VCaP (cell line): ENCODE data around the gene RSBN1.

Experiments
- H3K27ac ChIP-seq: fragments of 450-650 bp; 2 replicates; pipeline ENCODE4 v1.5.1; 2017
- TF ChIP-seq, protein P1 (sequence below): fragments of 450-650 bp; conservative IDR thresholded peaks from 2 replicates; pipeline ENCODE4 v1.5.1; 2017; ENCODE audit warnings: mild to moderate bottlenecking, moderate library complexity

RSBN1 gene

DNA sequence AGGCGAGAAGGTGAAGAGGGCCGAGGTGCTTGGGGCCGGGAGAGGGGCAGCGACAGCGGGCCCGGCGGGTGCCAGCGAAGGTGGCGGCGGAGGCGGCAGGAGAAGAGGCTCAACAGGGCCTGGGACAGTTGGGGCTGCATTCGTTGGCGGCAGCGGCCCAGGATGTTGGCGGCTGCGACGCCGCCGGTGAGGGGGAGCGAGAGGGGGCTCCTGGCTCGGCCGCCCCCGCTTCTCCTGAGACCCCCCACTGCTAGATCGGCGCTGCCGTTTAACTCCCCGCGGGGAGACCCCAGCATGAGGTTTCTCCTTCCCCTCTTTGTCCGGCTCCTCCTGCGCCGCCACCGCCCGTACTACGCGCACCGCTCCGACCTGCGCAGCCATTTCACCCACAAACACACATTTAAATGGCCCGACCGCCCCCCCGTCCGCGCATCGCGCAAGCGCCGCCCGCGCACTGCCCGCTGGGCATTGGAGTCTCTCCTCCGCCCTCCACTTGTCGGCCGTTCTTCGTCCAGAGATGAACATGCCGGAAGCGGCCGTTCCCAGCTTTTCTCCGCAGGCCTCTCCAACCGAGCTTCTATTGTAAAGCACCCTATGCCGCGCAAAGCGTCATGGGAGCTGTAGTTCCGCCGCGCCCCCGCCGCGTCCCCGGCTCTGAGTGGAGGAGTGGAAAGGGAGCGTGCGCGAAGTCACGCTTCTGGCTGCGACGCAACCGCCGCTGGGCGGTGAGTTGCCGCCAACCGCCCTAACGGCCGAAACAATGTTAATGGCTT, at the start of gene RSBN1:
RSBN1 (minus strand) TSS at position 589 of the 773 bp plus-strand sequence; CDS start at position 525, 64 bp downstream.
- TF ChIP-seq, protein P1, sequence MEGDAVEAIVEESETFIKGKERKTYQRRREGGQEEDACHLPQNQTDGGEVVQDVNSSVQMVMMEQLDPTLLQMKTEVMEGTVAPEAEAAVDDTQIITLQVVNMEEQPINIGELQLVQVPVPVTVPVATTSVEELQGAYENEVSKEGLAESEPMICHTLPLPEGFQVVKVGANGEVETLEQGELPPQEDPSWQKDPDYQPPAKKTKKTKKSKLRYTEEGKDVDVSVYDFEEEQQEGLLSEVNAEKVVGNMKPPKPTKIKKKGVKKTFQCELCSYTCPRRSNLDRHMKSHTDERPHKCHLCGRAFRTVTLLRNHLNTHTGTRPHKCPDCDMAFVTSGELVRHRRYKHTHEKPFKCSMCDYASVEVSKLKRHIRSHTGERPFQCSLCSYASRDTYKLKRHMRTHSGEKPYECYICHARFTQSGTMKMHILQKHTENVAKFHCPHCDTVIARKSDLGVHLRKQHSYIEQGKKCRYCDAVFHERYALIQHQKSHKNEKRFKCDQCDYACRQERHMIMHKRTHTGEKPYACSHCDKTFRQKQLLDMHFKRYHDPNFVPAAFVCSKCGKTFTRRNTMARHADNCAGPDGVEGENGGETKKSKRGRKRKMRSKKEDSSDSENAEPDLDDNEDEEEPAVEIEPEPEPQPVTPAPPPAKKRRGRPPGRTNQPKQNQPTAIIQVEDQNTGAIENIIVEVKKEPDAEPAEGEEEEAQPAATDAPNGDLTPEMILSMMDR, result no peak
- H3K27ac ChIP-seq, result peak within 1 kb of the TSS; percentile 89

DNA sequence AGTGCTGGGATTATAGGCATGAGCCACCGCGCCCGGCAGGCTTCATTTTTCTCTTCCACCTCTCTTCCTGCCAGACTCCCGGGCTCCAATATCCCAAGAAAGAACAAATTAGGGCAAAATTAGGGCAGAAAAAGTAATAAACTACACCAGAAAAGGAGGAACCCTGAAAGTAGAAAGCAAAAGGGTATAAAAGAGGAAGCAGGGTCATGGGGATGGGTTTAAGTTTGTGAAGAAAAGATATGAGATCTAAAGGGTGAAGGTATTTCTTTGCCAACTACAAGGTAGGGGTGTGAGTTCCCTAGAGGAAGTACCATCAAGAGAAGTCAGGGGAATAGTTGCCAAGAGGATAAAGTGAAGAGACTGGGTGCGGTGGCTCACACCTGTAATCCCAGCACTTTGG, 49.4 kb upstream of the RSBN1 start:
- H3K27ac ChIP-seq, result no peak overlapping the region
- TF ChIP-seq, protein P1, result no peak

DNA sequence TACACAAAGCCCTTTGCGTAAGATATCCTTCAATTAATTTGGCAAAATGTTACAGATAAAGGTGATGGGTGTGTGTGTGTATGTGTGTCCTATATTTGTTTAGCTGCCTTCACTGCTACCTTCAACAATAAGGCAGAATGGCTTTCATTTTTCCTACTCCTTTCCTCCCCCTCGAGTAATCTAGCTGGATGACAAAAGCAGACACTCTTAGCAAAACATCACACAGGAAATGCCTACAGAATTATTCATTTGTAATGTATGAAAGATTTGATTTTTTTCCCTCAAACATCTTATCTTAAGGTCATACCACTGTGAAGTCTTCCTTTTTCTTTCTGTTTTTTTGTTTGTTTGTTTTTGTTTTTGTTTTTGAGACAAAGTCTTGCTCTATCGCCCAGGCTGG, 48.6 kb upstream of the RSBN1 start:
- TF ChIP-seq, protein P1, result no peak
- H3K27ac ChIP-seq, result no peak overlapping the region

DNA sequence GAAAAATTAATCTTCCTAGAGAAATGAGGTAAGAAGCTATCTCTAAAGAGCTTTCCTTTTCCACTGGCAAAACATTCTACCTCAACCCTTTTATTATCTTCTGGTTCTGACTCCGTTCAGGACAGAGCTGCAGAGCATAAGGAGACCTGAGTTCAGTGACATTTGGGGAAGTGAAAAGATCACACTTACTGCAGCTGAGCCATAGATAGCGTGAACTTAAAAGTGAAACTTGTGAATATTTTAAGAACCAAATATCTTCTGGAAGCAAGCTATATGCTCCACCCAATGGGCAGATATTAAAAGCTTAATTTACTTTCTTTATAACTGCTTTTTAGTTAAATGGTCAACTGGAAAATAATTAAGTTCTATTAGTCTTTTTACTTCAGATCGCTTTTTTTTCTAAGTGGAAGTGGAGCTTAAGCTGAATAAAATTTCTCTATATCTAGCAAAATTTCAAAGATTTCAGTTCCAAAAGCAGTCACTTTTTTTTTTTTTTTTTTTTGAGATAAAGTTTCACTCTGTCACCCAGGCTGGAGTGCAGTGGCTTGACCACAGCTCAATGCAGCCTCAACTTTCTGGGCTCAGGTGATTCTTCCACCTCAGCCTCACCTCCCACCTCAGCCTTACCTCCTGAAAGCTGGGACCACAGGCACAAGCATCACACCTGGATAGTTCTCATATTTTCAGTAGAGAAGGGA, 47.4 kb upstream of the RSBN1 start:
- H3K27ac ChIP-seq, result no peak overlapping the region
- TF ChIP-seq, protein P1, result no peak

DNA sequence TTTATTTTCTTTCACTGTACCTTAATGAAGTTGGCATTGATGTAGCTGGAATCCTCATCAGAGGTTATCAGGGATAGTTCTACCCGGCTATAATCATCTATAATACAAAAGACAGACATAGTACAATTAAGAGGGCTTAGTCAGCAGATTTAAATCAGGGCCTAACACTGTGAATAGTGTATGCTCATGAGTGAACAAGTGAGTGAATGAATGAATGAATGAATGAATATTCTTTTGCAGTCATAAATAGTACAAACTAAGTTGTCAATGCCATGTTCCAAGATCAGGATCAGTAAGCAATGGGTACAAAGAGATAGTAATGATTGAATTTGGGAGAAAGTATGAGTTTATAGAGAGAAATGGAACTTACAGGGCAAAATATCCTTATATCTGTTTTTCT, 46.7 kb upstream of the RSBN1 start:
- H3K27ac ChIP-seq, result no peak overlapping the region
- TF ChIP-seq, protein P1, result no peak

DNA sequence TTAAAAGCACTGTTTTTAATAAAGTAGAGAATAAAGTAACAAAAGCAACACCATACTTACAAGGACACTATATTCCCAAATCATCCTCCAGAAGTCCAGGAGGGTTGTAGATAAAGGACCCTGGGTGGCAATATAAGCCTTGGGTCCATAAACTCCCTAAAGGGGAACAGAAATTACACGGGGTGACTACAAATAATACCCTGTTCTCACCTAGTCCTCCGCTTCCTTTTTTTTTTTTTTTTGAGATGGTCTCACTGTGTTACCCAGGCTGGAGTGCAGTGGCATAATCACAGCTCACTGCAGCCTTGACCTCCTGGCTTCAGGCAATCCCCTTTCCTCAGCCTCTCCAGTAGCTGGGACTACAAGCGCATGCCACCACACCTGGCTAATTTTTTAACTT, 46.1 kb upstream of the RSBN1 start:
- TF ChIP-seq, protein P1, result no peak
- H3K27ac ChIP-seq, result no peak overlapping the region

DNA sequence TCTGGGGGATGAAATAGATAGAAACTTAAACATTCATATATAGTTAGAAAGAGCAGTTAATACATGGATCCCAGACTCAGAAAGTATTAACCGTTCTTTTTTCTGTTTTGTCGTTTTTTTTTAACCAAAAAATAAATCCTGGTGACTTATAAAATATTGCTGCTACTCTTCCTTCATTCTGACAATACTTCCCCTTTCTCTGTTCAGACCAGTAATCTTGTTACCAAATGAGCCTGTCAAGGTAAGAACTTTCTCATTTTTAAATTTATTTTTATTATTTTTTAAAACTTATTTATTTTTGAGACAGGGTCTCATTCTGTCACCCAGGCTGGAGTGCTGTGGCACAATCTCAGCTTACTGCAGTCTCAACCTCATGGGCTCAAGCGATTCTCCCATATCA, 45.5 kb upstream of the RSBN1 start:
- H3K27ac ChIP-seq, result no peak overlapping the region
- TF ChIP-seq, protein P1, result no peak
